Stimulated activated CD4-positive, alpha-beta T cell treated with anti-CD3 and anti-CD28 coated beads, Interleukin-15, amount 100 ng/mL, for 48 hours (primary cell): Measurements from ENCODE around the gene TUB.

Experiments used
- DNase-seq, 2 donors: peaks; one replicate each; pipeline ENCODE4 v3.0.0-alpha.2; 2020; ENCODE audit warnings: low read depth in 2 of 2

TUB gene

GRCh38 chr11:8067929-8068575 lies 13.0 kb upstream of the TUB start:
- no peak for DNase-seq

- DNase-seq = no peak
These were observed 12.3 kb upstream of the TUB start for GRCh38 chr11:8068605-8069221.

GRCh38 chr11:8069771-8070170 lies 11.2 kb upstream of the TUB start:
- no peak for DNase-seq

- DNase-seq = no peak
These were observed 10.4 kb upstream of the TUB start for GRCh38 chr11:8070417-8071115.

- no peak for DNase-seq
These were observed 9.1 kb upstream of the TUB start for GRCh38 chr11:8071616-8072581.

GRCh38 chr11:8075119-8075726 lies 5.8 kb upstream of the TUB start:
- no peak for DNase-seq

- no peak for DNase-seq
These were observed 1.8 kb upstream of the TUB start for GRCh38 chr11:8079111-8079675.

GRCh38 chr11:8080069-8080670 lies 841 bp upstream of the TUB start:
- DNase-seq = no peak

- DNase-seq = no peak
These were observed 710 bp downstream of the TUB start for GRCh38 chr11:8081591-8082250.

GRCh38 chr11:8082391-8083087 lies 1.5 kb downstream of the TUB start:
- DNase-seq = no peak

GRCh38 chr11:8083088-8083395 lies 2.0 kb downstream of the TUB start:
- no peak for DNase-seq

GRCh38 chr11:8083871-8084281 lies 2.9 kb downstream of the TUB start:
- no peak for DNase-seq

- no peak for DNase-seq
These were observed 3.3 kb downstream of the TUB start for GRCh38 chr11:8084352-8084751.

- DNase-seq = no peak
These were observed 4.1 kb downstream of the TUB start for GRCh38 chr11:8085011-8085645.

- no peak for DNase-seq
These were observed 5.0 kb downstream of the TUB start for GRCh38 chr11:8086001-8086479.

- no peak for DNase-seq
These were observed 5.6 kb downstream of the TUB start for GRCh38 chr11:8086571-8086970.

GRCh38 chr11:8087185-8087584 lies 6.2 kb downstream of the TUB start:
- DNase-seq = no peak

GRCh38 chr11:8087756-8088155 lies 6.7 kb downstream of the TUB start:
- DNase-seq = no peak

GRCh38 chr11:8089791-8090510 lies 8.9 kb downstream of the TUB start:
- no peak for DNase-seq
